ENCODE data around the gene TBC1D4.

TBC1D4 gene

DNA sequence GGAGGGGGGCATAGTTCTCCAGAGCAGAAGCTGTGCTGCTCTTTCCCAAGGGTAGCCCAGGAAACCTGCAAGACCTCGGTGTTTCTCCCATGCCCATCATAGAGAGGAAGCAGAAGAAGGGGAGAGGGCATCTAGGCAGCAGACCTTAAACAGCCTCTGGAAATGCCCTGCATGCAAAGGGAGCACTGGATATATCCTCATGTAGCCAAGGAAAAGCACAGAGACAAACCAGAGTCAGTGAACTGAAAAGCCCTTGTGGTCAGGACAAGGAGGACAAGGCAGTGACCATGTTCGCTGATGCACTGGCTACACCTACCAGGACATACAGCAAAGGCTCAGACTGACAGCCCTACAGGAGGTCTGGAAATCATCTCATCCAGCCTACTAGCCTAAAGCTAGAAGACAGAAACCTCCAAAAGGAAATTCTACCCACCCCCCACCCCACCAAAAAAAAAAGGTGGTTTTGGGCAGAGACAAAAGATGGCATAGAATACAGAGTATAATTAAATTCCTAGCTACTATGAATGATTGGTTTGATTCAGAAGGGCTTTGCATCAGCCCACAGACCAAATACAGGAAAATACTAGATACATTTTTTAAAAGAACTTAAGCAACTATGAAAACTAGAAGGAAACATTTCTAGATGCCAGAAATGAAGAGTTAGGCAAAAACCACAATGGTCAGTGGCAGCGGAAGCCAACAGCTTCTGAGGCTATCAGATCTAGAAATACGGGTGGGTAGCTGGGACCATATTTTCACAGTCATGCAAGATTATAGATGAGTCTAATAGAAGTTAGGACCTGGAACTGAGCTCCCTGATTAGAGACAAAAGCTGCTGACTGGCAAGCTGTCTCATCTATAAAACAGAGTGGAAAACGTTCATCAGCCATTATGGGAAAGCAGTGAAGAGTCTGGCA, 4.4 kb upstream of the TBC1D4 start:
- in situ Hi-C loops (cut with MboI; ENCODE audit: low sequenced_read_pairs) = no loop called here

DNA sequence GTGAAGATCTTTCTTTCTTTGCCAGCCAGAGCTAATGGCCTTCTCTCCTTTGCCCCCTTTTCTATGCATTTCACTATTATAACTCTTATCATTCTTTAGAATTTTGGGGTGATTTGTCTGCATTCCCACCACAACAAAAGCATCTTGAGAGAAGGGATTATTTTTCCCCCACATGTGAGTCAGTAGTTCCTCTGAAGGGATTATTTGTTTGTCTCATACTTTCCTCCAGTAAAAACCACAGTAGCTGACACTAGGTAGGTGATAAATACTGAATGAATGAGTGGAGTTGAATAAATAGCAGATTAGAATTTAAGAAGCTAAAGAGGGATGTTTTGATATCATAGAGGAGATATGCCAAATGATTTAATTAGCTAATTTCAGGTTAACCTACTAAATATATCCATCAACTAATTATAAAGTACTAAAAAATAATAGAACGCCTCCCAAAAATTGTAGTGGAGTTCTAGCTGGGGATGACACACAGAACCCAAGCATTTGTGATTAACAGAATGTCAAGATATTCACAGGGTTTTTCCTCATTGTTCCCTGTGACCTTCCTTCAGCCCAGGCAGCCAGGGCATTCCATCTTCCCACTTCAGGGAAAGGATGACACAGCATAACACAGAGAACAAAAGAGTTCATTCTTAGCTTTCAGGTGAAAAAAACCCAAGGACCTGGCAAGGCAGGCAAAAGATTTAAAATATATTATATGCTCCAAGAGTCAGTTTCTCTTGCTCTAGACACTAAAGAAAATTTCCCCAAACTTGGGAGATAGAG, 3.5 kb upstream of the TBC1D4 start:
- in situ Hi-C loops (cut with MboI; ENCODE audit: low sequenced_read_pairs) = no loop called here

DNA sequence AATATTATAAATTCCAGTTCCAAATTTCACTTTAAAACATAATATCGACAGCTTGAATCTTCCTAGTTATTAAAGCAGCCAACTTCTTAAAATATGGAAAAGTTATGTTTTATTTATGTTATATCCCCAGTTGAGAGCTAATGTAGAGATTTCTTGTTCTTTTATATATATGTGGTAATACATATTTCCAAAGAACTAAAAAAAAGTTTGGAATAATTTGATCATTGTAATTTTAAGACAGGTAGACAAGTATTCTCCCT, 781 bp upstream of the TBC1D4 start:
- in situ Hi-C loops (cut with MboI; ENCODE audit: low sequenced_read_pairs) = no loop called here

DNA sequence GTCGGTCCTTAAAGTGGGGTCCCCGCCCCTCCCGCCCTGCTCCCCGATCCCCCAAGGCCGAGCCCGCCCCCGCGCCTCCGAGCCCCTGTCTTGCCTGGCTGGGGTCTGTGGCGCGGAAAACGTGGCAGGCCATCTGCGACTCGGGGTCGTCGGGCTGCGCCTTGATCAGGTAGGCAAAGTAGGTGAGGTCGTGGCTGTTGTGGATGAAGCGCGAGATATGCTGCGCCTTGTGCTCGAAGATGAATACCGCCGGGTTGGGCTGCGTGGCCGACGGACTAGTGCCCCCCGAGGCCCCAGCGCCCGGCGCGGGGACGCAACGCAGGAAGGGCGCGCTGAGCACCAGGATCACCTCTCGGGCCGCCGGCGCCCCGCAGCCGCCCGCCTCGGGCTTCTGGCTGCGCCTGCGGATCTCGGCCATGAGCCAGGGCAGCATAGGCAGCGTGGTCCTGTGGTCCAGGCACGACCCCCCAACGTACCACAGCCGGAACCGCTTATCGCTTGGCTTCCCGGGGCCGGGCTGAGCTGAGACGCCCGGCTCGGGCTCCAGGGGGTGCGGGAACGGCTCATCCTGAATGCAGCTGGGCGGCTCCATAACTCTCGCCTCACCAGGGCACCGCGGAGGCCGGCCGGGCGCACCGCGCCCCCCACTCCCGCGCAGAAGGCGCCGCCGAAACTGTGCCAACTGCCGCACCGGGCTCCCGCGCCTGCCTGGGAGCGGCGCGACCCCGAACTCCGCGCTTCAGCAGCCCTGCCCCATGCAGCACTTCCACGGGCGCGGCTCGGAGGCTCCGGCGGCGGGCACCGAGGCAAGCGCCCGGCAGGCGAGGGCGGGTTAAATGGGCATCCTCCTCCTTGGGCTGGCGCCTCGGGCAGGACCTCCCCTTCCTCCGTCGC, 546 bp downstream of the TBC1D4 start:
- in situ Hi-C loops (cut with MboI; ENCODE audit: low sequenced_read_pairs) = no loop called here

DNA sequence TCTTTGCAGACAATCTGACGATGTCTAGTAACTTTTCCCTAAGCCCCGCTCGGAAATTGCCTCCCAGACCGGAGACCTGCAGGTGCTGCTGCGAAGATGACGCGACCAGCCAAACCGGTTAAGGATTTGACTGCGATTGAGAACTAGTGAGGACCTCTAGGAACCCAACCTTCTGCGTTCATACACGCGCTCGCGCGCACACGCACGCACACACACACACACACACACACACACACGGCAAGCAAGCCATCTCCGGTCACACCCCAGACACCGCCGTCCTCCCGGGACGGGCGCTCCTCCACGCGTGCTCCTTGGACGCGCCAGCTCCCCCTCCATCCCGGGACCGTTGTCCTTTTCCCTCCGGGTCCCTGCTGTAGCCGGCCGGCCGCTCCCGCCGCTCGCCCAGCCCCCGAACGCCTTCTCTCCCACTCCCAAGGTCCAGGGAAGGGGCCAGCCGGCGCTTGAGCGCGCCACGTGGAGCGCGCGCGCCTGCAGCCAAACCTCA, 1.2 kb downstream of the TBC1D4 start:
- in situ Hi-C loops (cut with MboI; ENCODE audit: low sequenced_read_pairs) = no loop called here

DNA sequence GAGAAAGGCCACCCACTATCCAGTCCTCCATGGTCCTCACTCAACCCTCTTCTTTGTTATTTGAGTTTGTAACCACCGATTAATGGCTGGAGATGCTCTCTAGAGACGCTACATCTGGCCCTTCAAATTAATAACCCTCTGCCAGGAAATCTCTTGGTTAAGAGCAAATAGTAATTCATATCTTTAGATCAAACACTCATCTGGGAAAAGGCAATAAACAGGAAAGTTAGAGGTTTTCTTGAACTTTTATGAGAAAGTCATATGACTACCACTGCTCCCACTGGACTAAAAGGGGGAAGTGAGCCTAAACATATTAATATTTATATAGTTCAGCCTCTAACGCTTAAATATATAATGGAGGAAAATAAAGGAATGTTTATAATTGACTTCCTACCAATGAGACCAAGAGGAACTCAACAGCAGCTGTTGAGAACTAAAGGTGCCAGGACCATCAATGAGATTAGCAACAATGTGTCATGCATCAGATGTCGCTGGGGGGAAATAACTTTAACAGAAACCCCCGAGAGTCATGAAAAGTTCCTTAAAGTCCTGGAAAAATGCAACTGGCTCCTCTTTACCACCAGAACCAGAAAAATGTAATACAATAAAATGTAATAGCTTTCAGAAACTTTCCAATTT, 2.7 kb downstream of the TBC1D4 start:
- in situ Hi-C loops (cut with MboI; ENCODE audit: low sequenced_read_pairs) = no loop called here

GRCh38 chr13:75478659-75479058, 3.3 kb downstream of the TBC1D4 start:
- in situ Hi-C loops (cut with MboI; ENCODE audit: low sequenced_read_pairs) = no loop called here

- in situ Hi-C loops (cut with MboI; ENCODE audit: low sequenced_read_pairs) = no loop called here
Observed at GRCh38 chr13:75474956-75475355, 7.0 kb downstream of the TBC1D4 start.

- in situ Hi-C loops (cut with MboI; ENCODE audit: low sequenced_read_pairs) = no loop called here
Observed at GRCh38 chr13:75473468-75473867, 8.5 kb downstream of the TBC1D4 start.

DNA sequence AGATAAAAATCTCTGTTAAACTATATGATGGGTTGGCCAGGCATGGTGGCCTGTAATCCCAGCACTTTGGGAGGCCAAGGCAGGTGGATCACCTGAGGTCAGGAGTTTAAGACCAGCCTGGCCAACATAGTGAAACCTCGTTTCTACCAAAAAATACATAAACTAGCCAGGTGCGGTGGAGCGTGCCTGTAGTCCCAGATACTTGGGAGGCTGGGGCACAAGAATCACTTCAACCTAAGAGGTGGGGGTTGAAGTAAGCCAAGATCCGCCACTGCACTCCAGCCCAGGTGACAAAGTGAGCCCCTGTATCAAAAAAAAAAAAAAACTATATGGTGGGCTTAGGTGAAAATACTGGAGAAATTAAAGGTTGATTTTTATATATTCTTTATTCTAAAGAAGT, 11.3 kb downstream of the TBC1D4 start:
- in situ Hi-C loops (cut with MboI; ENCODE audit: low sequenced_read_pairs) = no loop called here

DNA sequence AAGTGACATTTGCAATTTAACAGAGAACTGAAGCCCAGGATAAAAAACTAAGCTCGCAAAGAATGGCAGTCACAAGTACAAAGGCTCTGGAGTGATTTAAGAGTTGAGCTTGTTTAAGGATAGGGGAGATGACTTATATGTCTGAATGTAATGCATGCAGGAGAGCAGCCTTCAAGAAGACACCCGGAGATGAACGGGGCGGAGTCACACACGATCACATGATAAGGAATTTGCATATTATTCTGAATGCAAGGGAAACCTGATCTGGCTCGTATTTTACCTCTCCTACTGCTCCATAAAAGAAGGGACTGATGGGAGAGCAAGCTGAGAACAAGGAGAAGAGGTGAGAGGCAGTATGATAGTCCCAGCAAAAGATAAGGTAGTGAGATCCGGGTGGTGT, 12.9 kb downstream of the TBC1D4 start:
- in situ Hi-C loops (cut with MboI; ENCODE audit: low sequenced_read_pairs) = no loop called here

DNA sequence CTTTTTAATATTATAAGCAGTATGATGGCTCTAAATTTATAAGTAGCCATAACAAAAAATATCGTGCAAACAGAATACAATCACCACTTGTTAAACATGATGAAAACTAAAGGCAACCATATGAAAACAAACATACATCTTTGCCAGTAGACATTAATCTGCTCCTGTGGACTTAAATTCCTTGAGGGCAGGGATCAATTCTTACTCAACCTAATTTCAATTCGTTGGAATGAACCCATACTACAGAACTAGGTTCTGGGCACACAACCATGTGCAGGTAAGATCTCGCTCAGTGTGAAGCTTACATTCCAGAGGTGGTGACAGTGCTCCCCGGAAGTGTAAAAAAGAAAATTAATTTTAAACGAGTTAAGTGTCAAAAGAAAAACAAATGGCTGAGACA, 13.4 kb downstream of the TBC1D4 start:
- in situ Hi-C loops (cut with MboI; ENCODE audit: low sequenced_read_pairs) = no loop called here

DNA sequence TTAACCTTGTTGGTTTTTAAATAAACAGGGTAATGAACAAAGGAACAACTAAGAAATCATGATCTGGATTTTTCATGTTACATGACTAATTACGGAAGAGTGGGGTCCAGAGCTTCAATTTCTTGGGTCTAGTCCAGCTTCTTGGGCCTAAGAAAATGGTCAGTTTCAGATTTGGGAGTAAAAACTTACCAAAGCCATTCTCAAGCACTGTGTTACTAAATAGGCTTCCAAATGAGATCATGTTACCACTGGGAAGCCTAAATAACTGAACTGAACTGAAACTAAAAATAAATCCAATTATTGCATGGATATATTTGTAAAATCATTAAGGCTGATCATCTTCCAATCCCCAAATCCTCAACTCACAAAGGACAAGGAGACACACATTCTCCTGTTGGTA, 13.9 kb downstream of the TBC1D4 start:
- in situ Hi-C loops (cut with MboI; ENCODE audit: low sequenced_read_pairs) = no loop called here

DNA sequence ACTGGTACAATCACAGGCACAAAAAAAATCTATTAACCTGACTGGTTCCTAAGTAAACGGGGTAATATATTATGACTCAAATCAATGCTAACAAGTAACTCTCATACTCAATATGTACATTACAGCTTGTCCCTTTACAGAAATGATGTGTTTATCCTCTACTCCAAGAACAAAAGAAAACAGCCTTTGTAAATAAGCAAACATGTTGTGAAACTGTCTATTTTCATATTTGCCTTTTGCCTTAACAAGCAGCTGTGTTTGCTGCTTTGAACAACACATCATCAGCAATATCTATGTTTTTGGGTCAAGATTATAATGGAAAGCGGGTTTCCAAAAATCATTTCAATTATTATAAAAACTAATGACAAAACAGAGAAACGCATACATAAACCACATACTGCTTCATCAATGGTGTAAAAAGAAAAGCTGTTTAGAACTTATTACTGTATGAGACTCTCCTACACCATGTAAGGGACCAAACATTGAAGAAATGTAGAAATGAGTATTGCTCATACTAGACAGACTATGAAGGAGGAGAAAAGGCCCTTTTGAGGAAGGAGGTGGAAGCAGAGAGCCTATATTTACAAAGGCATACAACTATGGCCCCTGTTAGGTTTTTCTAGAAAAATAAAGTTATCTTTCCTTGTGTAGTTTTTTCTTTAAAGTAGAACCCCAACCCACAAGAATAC, 14.8 kb downstream of the TBC1D4 start:
- in situ Hi-C loops (cut with MboI; ENCODE audit: low sequenced_read_pairs) = no loop called here

DNA sequence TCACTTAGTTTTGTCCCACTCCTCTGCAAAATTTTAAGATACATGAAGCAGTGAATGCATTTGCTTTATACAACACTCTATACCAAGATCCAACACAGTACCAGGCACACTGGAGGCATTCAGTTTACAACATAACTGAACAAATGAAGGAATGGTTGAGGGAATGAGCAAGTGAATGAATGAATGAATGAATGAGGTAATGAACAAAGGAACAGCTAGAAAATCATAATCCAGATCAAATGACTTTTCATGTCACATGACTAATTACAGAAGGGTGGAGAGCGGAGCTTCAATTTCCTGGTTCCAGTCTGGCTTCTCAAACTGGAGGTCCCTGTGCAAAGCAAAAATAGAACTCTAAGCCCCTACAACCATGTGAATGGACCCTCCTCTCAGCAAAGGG, 16.7 kb downstream of the TBC1D4 start:
- in situ Hi-C loops (cut with MboI; ENCODE audit: low sequenced_read_pairs) = no loop called here

- in situ Hi-C loops (cut with MboI; ENCODE audit: low sequenced_read_pairs) = no loop called here
Observed at GRCh38 chr13:75461314-75461713, 20.7 kb downstream of the TBC1D4 start.

- in situ Hi-C loops (cut with MboI; ENCODE audit: low sequenced_read_pairs) = no loop called here
Observed at GRCh38 chr13:75460644-75461043, 21.3 kb downstream of the TBC1D4 start.

DNA sequence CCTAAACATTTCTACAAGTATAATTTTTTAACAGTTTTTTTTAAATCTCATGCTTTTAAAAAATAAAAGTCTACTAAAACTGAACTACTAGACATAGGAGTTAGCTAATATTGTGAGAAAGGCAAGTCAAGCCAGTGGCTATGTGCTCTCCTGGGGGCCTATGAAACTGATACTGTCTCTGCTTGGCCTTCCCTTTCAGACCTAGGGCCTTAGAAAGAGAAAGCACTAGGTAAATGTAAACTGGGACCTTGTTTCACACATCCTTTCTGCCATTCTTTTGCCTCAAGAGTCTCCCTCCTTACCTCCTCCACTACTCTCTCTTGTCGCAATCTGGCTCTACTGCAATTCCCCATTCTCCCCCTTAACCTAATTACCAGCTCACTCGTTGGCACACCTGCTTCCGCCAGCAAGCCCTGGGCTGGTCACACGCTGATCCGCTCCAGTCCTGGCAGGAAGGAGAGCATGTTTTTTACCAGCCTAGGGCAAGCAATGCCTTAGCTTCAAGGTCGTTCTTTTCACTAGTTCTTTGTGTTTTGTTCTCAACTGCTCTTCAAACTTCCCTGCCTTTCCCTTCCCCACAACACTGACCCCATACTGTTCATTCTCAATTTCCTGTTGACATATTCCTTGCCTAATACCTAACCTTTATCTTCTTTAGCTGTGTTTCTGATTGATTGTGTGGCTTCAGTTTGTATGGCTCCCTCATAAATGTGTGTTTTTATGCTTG, 23.1 kb downstream of the TBC1D4 start:
- in situ Hi-C loops (cut with MboI; ENCODE audit: low sequenced_read_pairs) = no loop called here

- in situ Hi-C loops (cut with MboI; ENCODE audit: low sequenced_read_pairs) = no loop called here
Observed at GRCh38 chr13:75455962-75456361, 26.0 kb downstream of the TBC1D4 start.

DNA sequence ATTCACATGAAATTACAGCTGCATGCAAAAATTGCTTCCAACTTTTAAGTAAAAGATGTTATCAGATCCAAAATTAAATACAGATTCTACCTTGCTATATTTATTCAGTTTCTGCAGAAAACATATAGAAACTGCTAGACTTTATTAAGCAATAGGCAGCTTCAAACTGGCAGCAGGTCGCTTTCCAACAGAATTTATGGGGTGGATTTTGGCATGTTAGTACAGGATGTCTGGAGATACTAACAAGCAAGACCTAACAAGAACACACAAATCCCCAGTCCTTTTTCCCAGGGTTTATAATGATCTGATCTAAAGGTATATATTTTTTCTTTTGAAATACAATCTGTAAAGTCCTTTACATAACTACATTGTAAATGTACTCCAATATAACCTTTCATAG, 27.5 kb downstream of the TBC1D4 start:
- in situ Hi-C loops (cut with MboI; ENCODE audit: low sequenced_read_pairs) = no loop called here
